Transverse colon (tissue), 4 donors: ENCODE results near the gene TSPAN9.

Experiments
- CTCF ChIP-seq, 5 experiments: fragments of 200-600 bp in 3 of 5; fragments of 450-650 bp in 2 of 5; sonication (generic) in 3 of 5; IDR thresholded peaks; 1 replicate in 2 of 5; 2 replicates in 3 of 5; pipeline ENCODE4 v1.5.1; 2016 to 2017; ENCODE audit warnings: antibody characterized with exemption in 5 of 5, inconsistent platforms in 3 of 5, mild to moderate bottlenecking in 2 of 5, moderate library complexity in 1 of 5
- POLR2A ChIP-seq: fragments of 450-650 bp; IDR thresholded peaks from one replicate; pipeline ENCODE4 v1.6.1; 2016; ENCODE audit warnings: antibody characterized with exemption, mild to moderate bottlenecking, moderate library complexity
- POLR2AphosphoS5 ChIP-seq, 3 donors: sonication (generic); formaldehyde crosslinking; IDR thresholded peaks; one replicate each; pipeline ENCODE4 v1.6.1; 2016; ENCODE audit warnings: antibody characterized with exemption in 3 of 3

GRCh38 chr12:3238196-3238595 is 161.0 kb downstream of the TSPAN9 start:
- TF ChIP-seq CTCF (IDR thresholded peaks at IDR 0.05) = no peak
- no peak for TF ChIP-seq POLR2A
- TF ChIP-seq POLR2AphosphoS5 (IDR thresholded peaks at IDR 0.05) = no peak
